H9 (cell line): ENCODE results near the gene PDK2. TPM values are rescaled to one million over a fixed set of nuclear protein-coding genes. Genes with fewer than 3 reads are reported as not detected.
A peak's percentile ranks its signal among the peaks of the same experiment; 100 is the strongest.

Experiments
- DNase-seq: peaks from one replicate; pipeline ENCODE4 v3.0.0-alpha.2; 2017
- H2AFZ ChIP-seq: one replicate; pipeline ENCODE4 v1.6.1; 2013; ENCODE audit warnings: mild to moderate bottlenecking, low read length, control low read depth, moderate library complexity
- H2AK5ac ChIP-seq: 2 replicates; pipeline ENCODE4 v1.6.1; 2013; ENCODE audit warnings: low read length, control low read depth, mixed read lengths; ENCODE audit not compliant: insufficient read length
- H2BK120ac ChIP-seq: one replicate; pipeline ENCODE4 v1.6.1; 2013; ENCODE audit warnings: low read depth, mild to moderate bottlenecking, low read length, control low read depth, inconsistent platforms; ENCODE audit not compliant: poor library complexity, severe bottlenecking
- H2BK12ac ChIP-seq: 2 replicates; pipeline ENCODE4 v1.6.1; 2013; ENCODE audit warnings: low read length, control low read depth, mixed read lengths, low read depth; ENCODE audit not compliant: insufficient read length
- H2BK15ac ChIP-seq: 2 replicates; pipeline ENCODE4 v1.6.1; 2013; ENCODE audit warnings: low read depth, low read length, control low read depth
- H2BK20ac ChIP-seq: one replicate; pipeline ENCODE4 v1.6.1; 2013; ENCODE audit warnings: low read depth, mild to moderate bottlenecking, low read length, control low read depth, inconsistent platforms; ENCODE audit not compliant: poor library complexity, severe bottlenecking
- H2BK5ac ChIP-seq: 2 replicates; pipeline ENCODE4 v1.6.1; 2013; ENCODE audit warnings: low read length, control low read depth, mixed read lengths; ENCODE audit not compliant: insufficient read length
- H3K14ac ChIP-seq: 2 replicates; pipeline ENCODE4 v1.6.1; 2013; ENCODE audit warnings: low read length, control low read depth; ENCODE audit not compliant: insufficient read depth
- H3K18ac ChIP-seq: 2 replicates; pipeline ENCODE4 v1.6.1; 2013; ENCODE audit warnings: low read depth, mild to moderate bottlenecking, mixed read lengths, low read length, control low read depth; ENCODE audit not compliant: insufficient read length
- H3K23ac ChIP-seq: 2 replicates; pipeline ENCODE4 v1.6.1; 2013; ENCODE audit warnings: low read length, control low read depth, mixed read lengths, low read depth; ENCODE audit not compliant: insufficient read length
- H3K23me2 ChIP-seq: 2 replicates; pipeline ENCODE4 v1.6.1; 2013; ENCODE audit warnings: low read depth, mild to moderate bottlenecking, mixed read lengths, low read length, control low read depth; ENCODE audit not compliant: insufficient read length, poor library complexity, severe bottlenecking
- H3K27ac ChIP-seq: 2 replicates; pipeline ENCODE4 v1.5.1; 2013; ENCODE audit warnings: low read length, control low read depth, mixed read lengths, low read depth; ENCODE audit not compliant: insufficient read length
- H3K27me3 ChIP-seq: 2 replicates; pipeline ENCODE4 v1.6.1; 2013; ENCODE audit warnings: low read length, control low read depth, inconsistent platforms; ENCODE audit not compliant: insufficient read depth
- H3K4ac ChIP-seq: 2 replicates; pipeline ENCODE4 v1.6.1; 2013; ENCODE audit warnings: low read depth, mild to moderate bottlenecking, control low read depth, inconsistent platforms, low read length, moderate library complexity
- H3K4me1 ChIP-seq: 2 replicates; pipeline ENCODE4 v1.6.1; 2013; ENCODE audit warnings: low read length, control low read depth, inconsistent platforms; ENCODE audit not compliant: insufficient read depth
- H3K4me2 ChIP-seq: 2 replicates; pipeline ENCODE4 v1.6.1; 2013; ENCODE audit warnings: low read length, control low read depth, mixed read lengths; ENCODE audit not compliant: insufficient read length, insufficient read depth
- H3K56ac ChIP-seq: 2 replicates; pipeline ENCODE4 v1.6.1; 2013; ENCODE audit warnings: low read depth, mild to moderate bottlenecking, mixed read lengths, low read length, control low read depth; ENCODE audit not compliant: insufficient read length
- H3K79me1 ChIP-seq: 2 replicates; pipeline ENCODE4 v1.6.1; 2013; ENCODE audit warnings: low read depth, mild to moderate bottlenecking, moderate library complexity, low read length, control low read depth, inconsistent platforms; ENCODE audit not compliant: insufficient read depth, poor library complexity, severe bottlenecking
- H3K79me2 ChIP-seq: 2 replicates; pipeline ENCODE4 v1.6.1; 2013; ENCODE audit warnings: low read length, control low read depth, inconsistent platforms; ENCODE audit not compliant: insufficient read depth
- H3K9ac ChIP-seq: 2 replicates; pipeline ENCODE4 v1.6.1; 2013; ENCODE audit warnings: low read length, control low read depth, mixed read lengths; ENCODE audit not compliant: insufficient read length; ENCODE audit errors: extremely low read depth
- H3K9me3 ChIP-seq: one replicate; pipeline ENCODE4 v1.6.1; 2013; ENCODE audit warnings: low read depth, low read length, inconsistent platforms; ENCODE audit not compliant: control insufficient read depth
- H3T11ph ChIP-seq: one replicate; pipeline ENCODE4 v1.6.1; 2013; ENCODE audit warnings: mild to moderate bottlenecking, low read length, control low read depth, inconsistent platforms
- H4K20me1 ChIP-seq: one replicate; pipeline ENCODE4 v1.6.1; 2013; ENCODE audit not compliant: control insufficient read depth, insufficient read length, insufficient read depth
- H4K5ac ChIP-seq: 2 replicates; pipeline ENCODE4 v1.6.1; 2013; ENCODE audit warnings: low read depth, mild to moderate bottlenecking, mixed read lengths, low read length, control low read depth; ENCODE audit not compliant: insufficient read length
- H4K8ac ChIP-seq: replicated peaks from 2 replicates; pipeline ENCODE4 v1.6.1; 2013; ENCODE audit warnings: low read length, control low read depth, mixed read lengths, low read depth; ENCODE audit not compliant: insufficient read length
- H4K91ac ChIP-seq: 2 replicates; pipeline ENCODE4 v1.6.1; 2013; ENCODE audit warnings: low read depth, mild to moderate bottlenecking, moderate library complexity, mixed read lengths, low read length, control low read depth; ENCODE audit not compliant: insufficient read length
- H3K27ac Mint-ChIP-seq, 3 experiments: 2 replicates in 2 of 3; 3 replicates in 1 of 3; pipeline ENCODE4 v1.8.0; 2020 to 2021; ENCODE audit warnings: mixed read lengths in 3 of 3, mild to moderate bottlenecking in 1 of 3, moderate library complexity in 1 of 3
- H3K27me3 Mint-ChIP-seq: 2 replicates; pipeline ENCODE4 v1.8.0; 2021; ENCODE audit warnings: low read depth, mild to moderate bottlenecking, moderate library complexity, mixed read lengths
- H3K36me3 Mint-ChIP-seq, 3 experiments: 2 replicates in 2 of 3; 3 replicates in 1 of 3; pipeline ENCODE4 v1.8.0; 2020 to 2021; ENCODE audit warnings: low read depth in 3 of 3, mixed read lengths in 3 of 3; ENCODE audit not compliant: insufficient read depth in 1 of 3
- H3K4me1 Mint-ChIP-seq, 2 experiments: 2 replicates each; pipeline ENCODE4 v1.8.0; 2020; ENCODE audit warnings: mixed read lengths in 2 of 2
- H3K4me3 Mint-ChIP-seq, 2 experiments: 2 replicates in 1 of 2; 3 replicates in 1 of 2; pipeline ENCODE4 v1.8.0; 2020 to 2021; ENCODE audit warnings: mild to moderate bottlenecking in 2 of 2, mixed read lengths in 2 of 2, moderate library complexity in 1 of 2
- H3K9me3 Mint-ChIP-seq, 2 experiments: 2 replicates in 1 of 2; 3 replicates in 1 of 2; pipeline ENCODE4 v1.8.0; 2020; ENCODE audit warnings: mild to moderate bottlenecking in 2 of 2, mixed read lengths in 2 of 2, moderate library complexity in 1 of 2
- CTCF ChIP-seq: fragments of 200-600 bp; sonication (generic); conservative IDR thresholded peaks from 3 replicates; pipeline ENCODE4 v1.8.0; 2021; ENCODE audit warnings: antibody characterized with exemption, mild to moderate bottlenecking
- WGBS: extraction: QIAGEN DNeasy Blood & Tissue Kit; methylation state at CpG from one replicate; pipeline ENCODE4 v1.1.7; 2013; ENCODE audit warnings: missing lambda C conversion rate, low lambda C conversion rate, mixed read lengths; ENCODE audit not compliant: insufficient read length; ENCODE audit errors: extremely low coverage; 5-methylcytosine and 5-hydroxymethylcytosine counted together
- total RNA-seq: library from RNA; stranded (reverse); gene quantifications from 2 replicates; pipeline ENCODE4 v1.2.1, GENCODE V29; 2021

The PDK2 gene
- total RNA-seq, 1 experiment from 2014 or later = 19.9 TPM

DNA sequence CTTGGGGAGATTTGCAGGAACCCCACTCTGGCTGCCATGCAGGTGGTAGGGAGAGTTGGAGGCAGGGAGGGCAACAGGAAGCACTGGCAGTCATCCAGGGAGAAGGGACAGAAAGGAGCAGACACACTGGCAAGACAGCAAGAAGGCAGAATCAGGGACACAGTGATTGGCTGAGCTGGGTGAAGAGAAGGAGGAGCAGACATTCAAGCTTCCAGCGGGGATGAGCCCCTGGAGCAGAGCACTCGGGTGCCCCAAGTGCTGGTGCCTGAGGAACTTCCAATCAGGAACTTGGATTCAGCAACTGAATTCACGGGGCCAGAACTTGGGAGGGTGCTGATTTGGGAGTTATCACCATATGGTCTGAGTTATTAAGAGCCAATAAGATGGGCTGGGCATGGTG is 45.5 kb upstream of the PDK2 start:
- Histone ChIP-seq H3K79me1 (no peaks in the 10 kb centered on the region), H2BK20ac (no peak overlapping the region), H2AFZ (no peak overlapping the region), H4K5ac (no peak overlapping the region), H3K18ac (no peak overlapping the region), H3K4ac (no peak overlapping the region), H2AK5ac (no peak overlapping the region), H3K23ac (no peak overlapping the region), H3K9me3 (no peaks in the 10 kb centered on the region), H4K20me1 (no peaks in the 10 kb centered on the region), H3K4me2 (no peak overlapping the region), H3T11ph (no peak overlapping the region), H2BK120ac (no peak overlapping the region), H2BK15ac (no peak overlapping the region), H3K27me3 (no peaks in the 10 kb centered on the region), H3K4me1 (peaks cover 13% of the 10 kb centered on the region), H3K14ac (no peak overlapping the region), H2BK12ac (no peak overlapping the region), H3K56ac (no peak overlapping the region), H4K8ac (no peak overlapping the region), H3K9ac (no peak overlapping the region), H2BK5ac (no peak overlapping the region), H3K79me2 (no peaks in the 10 kb centered on the region), H4K91ac (no peak overlapping the region), H3K27ac (no peak overlapping the region), H3K23me2 (no peaks in the 10 kb centered on the region)
- no peak overlapping the region for H3K4me3 Mint-ChIP-seq
- no peak for TF ChIP-seq CTCF
- no peak overlapping the region for H3K27ac Mint-ChIP-seq
- no CpG with 5 or more reads among the region's 3 CpGs for WGBS
- H3K27me3 Mint-ChIP-seq = peaks cover 6% of the 10 kb centered on the region
- no peaks in the 10 kb centered on the region for H3K9me3 Mint-ChIP-seq
- no peaks in the 10 kb centered on the region; a peak in 1 of 7 replicates for H3K36me3 Mint-ChIP-seq
- DNase-seq = peak; percentile 44
- H3K4me1 Mint-ChIP-seq = peaks cover 59% of the 10 kb centered on the region in 2 experiments
